PC-3 (cell line): ENCODE results near the gene SEMA5A. TPM values are rescaled to one million over a fixed set of nuclear protein-coding genes. Genes with fewer than 3 reads are reported as not detected.

Source experiments
- ATAC-seq: fragments of 200-7000 bp; cut with Tn5 transposase; 2 replicates; pipeline ENCODE4 v1.9.1; 2020; ENCODE audit warnings: mild to moderate bottlenecking, moderate library complexity
- BruUV-seq: library from RNA; stranded (reverse); fragments of 400-500 nt; replicated peaks from 2 replicates; lab custom pipeline; 2021; lab: Mats Ljungman, UMichigan
- CTCF ChIA-PET: fragments of 300-600 bp; sonication (Branson Sonifier 250); formaldehyde crosslinking; loops from one replicate; lab custom pipeline; 2022; ENCODE audit warnings: antibody characterized with exemption; lab: Charles Lee
- POLR2A ChIA-PET: fragments of 300-600 bp; sonication (Branson Sonifier 250); formaldehyde crosslinking; loops from one replicate; lab custom pipeline; 2022; ENCODE audit warnings: antibody characterized with exemption; ENCODE audit not compliant: unreplicated experiment; lab: Charles Lee
- DNase-seq: peaks from one replicate; pipeline ENCODE4 v3.0.0-alpha.2; 2015
- H2AFZ ChIP-seq: fragments of 300-600 bp; sonication (generic); 2 replicates; pipeline ENCODE4 v1.6.0; 2016; ENCODE audit warnings: antibody characterized with exemption, low read length
- H3F3A ChIP-seq: fragments of 300-600 bp; sonication (generic); one replicate; pipeline ENCODE4 v1.6.0; 2017; ENCODE audit warnings: antibody characterized with exemption, low read length, control low read depth, mild to moderate bottlenecking; ENCODE audit not compliant: unreplicated experiment
- H3K27ac ChIP-seq: fragments of 300-600 bp; sonication (generic); 2 replicates; pipeline ENCODE4 v1.5.1; 2016; ENCODE audit warnings: mild to moderate bottlenecking, low read length
- H3K27me3 ChIP-seq: fragments of 300-600 bp; sonication (generic); 2 replicates; pipeline ENCODE4 v1.6.1; 2016; ENCODE audit warnings: low read length, mixed read lengths
- H3K36me3 ChIP-seq: fragments of 300-600 bp; sonication (generic); 2 replicates; pipeline ENCODE4 v1.6.1; 2016; ENCODE audit warnings: low read depth, mixed run types, low read length, mixed read lengths
- H3K4me1 ChIP-seq: fragments of 300-600 bp; sonication (generic); 2 replicates; pipeline ENCODE4 v1.5.1; 2016; ENCODE audit warnings: low read length; ENCODE audit not compliant: insufficient read depth
- H3K4me2 ChIP-seq: fragments of 300-600 bp; sonication (generic); 2 replicates; pipeline ENCODE4 v1.6.0; 2016; ENCODE audit warnings: low read length
- H3K4me3 ChIP-seq: fragments of 300-600 bp; sonication (generic); 2 replicates; pipeline ENCODE4 v1.5.1; 2016; ENCODE audit warnings: mild to moderate bottlenecking, low read length, mixed read lengths
- H3K79me2 ChIP-seq: fragments of 300-600 bp; sonication (generic); 2 replicates; pipeline ENCODE4 v1.6.1; 2017; ENCODE audit warnings: low read length, mixed read lengths
- H3K9ac ChIP-seq: fragments of 300-600 bp; sonication (generic); 2 replicates; pipeline ENCODE4 v1.6.0; 2016; ENCODE audit warnings: mild to moderate bottlenecking, low read length
- H3K9me2 ChIP-seq: fragments of 300-600 bp; sonication (generic); replicated peaks from 2 replicates; pipeline ENCODE4 v1.6.1; 2016; ENCODE audit warnings: mixed run types, low read length, mixed read lengths
- H3K9me3 ChIP-seq: fragments of 300-600 bp; sonication (generic); 2 replicates; pipeline ENCODE4 v1.6.1; 2016; ENCODE audit warnings: low read length, mixed read lengths
- H4K20me1 ChIP-seq: fragments of 300-600 bp; sonication (generic); 2 replicates; pipeline ENCODE4 v1.6.1; 2016; ENCODE audit warnings: low read length, mixed read lengths
- EZH2 ChIP-seq: fragments of 300-600 bp; sonication (generic); IDR thresholded peaks from one replicate; pipeline ENCODE4 v1.6.1; 2017; ENCODE audit warnings: antibody characterized with exemption, mild to moderate bottlenecking, low read length; ENCODE audit not compliant: unreplicated experiment
- EZH2phosphoT487 ChIP-seq: fragments of 300-600 bp; sonication (generic); IDR thresholded peaks from 2 replicates; pipeline ENCODE4 v1.6.1; 2018; ENCODE audit warnings: mild to moderate bottlenecking, antibody characterized with exemption, low read length, borderline replicate concordance
- intact Hi-C: fragments of 100-400 bp; cut with micrococcal nuclease; formaldehyde crosslinking; loops from 2 replicates; pipeline ENCODE4 v1.9.0; 2023
- total RNA-seq: library from RNA; depleted of rRNA; stranded (reverse); fragments of >200 nt; gene quantifications from 2 replicates; pipeline ENCODE4 v1.2.3, GENCODE V29; 2014
- TF ChIP-seq, protein P1 (sequence below): fragments of 300-600 bp; sonication (generic); conservative IDR thresholded peaks from 2 replicates; pipeline ENCODE4 v1.5.1; 2017; ENCODE audit warnings: antibody characterized with exemption, low read depth, mild to moderate bottlenecking, low read length

Gene SEMA5A
- total RNA-seq, 1 experiment from 2014 or later, result 4.4 TPM

DNA sequence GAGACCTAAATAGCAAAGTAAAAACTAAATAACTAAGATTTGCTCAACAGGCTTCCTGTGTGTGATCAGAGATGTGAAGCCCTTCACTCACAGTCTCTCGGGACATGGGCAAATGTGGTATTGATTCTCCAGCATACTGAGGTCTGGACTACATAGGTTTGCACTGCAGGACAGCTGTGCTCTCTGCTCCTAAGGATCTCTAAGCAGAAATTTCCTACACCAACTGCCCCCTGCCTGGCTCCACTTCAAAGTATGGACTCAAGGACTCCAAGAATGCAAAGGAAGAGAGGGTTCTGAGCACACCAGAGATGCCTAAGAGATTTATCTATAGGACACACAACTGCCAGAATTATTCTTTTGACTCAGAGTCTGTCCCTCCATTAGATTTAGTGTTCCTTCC is 487.2 kb downstream of the SEMA5A start:
- Histone ChIP-seq H4K20me1 (no peaks in the 10 kb centered on the region), H3K4me3 (no peak overlapping the region), H3K9me3 (no peaks in the 10 kb centered on the region), H3K9me2 (no peaks in the 10 kb centered on the region), H3K36me3 (no peaks in the 10 kb centered on the region), H3F3A (no peaks in the 10 kb centered on the region), H3K27me3 (no peaks in the 10 kb centered on the region), H2AFZ (no peak overlapping the region), H3K27ac (no peak overlapping the region), H3K4me1 (peaks cover 16% of the 10 kb centered on the region), H3K9ac (no peak overlapping the region), H3K79me2 (no peaks in the 10 kb centered on the region), H3K4me2 (no peak overlapping the region)
- intact Hi-C loops, result no loop called here
- DNase-seq (no peak), ATAC-seq (no peak)
- TF ChIP-seq, protein P1, sequence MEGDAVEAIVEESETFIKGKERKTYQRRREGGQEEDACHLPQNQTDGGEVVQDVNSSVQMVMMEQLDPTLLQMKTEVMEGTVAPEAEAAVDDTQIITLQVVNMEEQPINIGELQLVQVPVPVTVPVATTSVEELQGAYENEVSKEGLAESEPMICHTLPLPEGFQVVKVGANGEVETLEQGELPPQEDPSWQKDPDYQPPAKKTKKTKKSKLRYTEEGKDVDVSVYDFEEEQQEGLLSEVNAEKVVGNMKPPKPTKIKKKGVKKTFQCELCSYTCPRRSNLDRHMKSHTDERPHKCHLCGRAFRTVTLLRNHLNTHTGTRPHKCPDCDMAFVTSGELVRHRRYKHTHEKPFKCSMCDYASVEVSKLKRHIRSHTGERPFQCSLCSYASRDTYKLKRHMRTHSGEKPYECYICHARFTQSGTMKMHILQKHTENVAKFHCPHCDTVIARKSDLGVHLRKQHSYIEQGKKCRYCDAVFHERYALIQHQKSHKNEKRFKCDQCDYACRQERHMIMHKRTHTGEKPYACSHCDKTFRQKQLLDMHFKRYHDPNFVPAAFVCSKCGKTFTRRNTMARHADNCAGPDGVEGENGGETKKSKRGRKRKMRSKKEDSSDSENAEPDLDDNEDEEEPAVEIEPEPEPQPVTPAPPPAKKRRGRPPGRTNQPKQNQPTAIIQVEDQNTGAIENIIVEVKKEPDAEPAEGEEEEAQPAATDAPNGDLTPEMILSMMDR, result no peak
- TF ChIP-seq EZH2 (no peak), EZH2phosphoT487 (no peak)
- POLR2A ChIA-PET, result no interaction called here
- CTCF ChIA-PET, result no interaction called here
- no TSS peak for BruUV-seq

DNA sequence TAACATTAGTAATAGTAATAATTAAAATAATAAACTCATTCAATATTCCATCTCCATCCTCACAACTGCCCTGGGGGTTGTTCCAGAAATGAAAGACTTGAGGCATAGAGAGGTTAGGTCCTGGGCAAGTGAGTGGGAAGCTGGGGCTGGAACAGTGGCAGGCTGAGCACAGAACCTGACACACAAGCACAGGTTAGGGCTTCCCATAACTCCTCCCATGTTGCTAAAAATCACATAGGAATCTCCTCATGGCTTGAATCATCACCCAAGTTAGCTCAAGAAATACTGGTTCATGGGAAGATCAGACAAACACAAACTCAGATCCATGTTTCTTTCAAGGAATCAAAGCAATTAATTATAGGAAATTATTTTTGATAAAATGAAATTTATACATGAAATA is 487.7 kb downstream of the SEMA5A start:
- no peak overlapping the region for H3K27ac ChIP-seq
- ATAC-seq (no peak), DNase-seq (no peak)
- BruUV-seq, result no TSS peak
- POLR2A ChIA-PET, result no interaction called here
- H2AFZ ChIP-seq, result no peak overlapping the region
- intact Hi-C loops, result no loop called here
- H3F3A ChIP-seq, result no peaks in the 10 kb centered on the region
- no peak overlapping the region for H3K4me3 ChIP-seq
- peaks cover 16% of the 10 kb centered on the region for H3K4me1 ChIP-seq
- no peaks in the 10 kb centered on the region for H4K20me1 ChIP-seq
- CTCF ChIA-PET, result no interaction called here
- no peaks in the 10 kb centered on the region for H3K27me3 ChIP-seq
- H3K79me2 ChIP-seq, result no peaks in the 10 kb centered on the region
- H3K36me3 ChIP-seq, result no peaks in the 10 kb centered on the region
- no peak overlapping the region for H3K9ac ChIP-seq
- H3K4me2 ChIP-seq, result no peak overlapping the region
- no peaks in the 10 kb centered on the region for H3K9me2 ChIP-seq
- H3K9me3 ChIP-seq, result no peaks in the 10 kb centered on the region
- TF ChIP-seq EZH2phosphoT487, result no peak
- TF ChIP-seq EZH2, result no peak
- TF ChIP-seq, protein P1, result no peak

DNA sequence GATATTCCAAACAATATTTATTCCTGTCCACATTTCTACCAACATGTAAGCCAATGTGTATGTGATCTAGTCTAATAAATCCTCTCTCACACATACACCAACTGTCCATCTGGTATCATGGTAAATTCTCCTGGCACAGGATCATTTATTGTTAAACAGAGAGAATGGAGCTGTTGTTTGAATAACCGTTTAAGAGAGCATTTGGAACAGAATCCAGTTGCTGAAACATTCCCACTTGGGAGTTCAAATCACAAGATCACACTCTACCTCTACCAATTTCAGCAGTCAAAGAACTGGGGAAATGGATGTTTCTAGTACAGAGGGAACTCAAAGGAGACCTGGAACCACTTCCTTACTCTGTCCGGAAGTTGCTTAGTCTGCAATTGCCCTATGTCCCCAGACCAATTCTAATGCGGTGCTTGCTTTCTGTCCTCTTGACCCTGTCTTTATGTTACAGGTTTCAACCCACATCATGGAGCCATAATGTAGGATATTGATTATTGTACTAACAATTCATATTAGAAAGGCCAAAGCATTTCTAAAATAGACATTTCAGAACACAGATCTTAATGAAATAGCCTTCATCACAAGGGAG is 488.4 kb downstream of the SEMA5A start:
- Histone ChIP-seq H3K79me2 (no peaks in the 10 kb centered on the region), H3K4me3 (no peak overlapping the region), H4K20me1 (no peaks in the 10 kb centered on the region), H3F3A (no peaks in the 10 kb centered on the region), H2AFZ (no peak overlapping the region), H3K9me2 (no peaks in the 10 kb centered on the region), H3K9me3 (no peaks in the 10 kb centered on the region), H3K4me1 (peaks cover 16% of the 10 kb centered on the region), H3K9ac (no peak overlapping the region), H3K4me2 (no peak overlapping the region), H3K36me3 (no peaks in the 10 kb centered on the region), H3K27ac (no peak overlapping the region), H3K27me3 (no peaks in the 10 kb centered on the region)
- CTCF ChIA-PET, result no interaction called here
- BruUV-seq, result no TSS peak
- intact Hi-C loops, result no loop called here
- TF ChIP-seq EZH2, result no peak
- TF ChIP-seq, protein P1, result no peak
- ATAC-seq (no peak), DNase-seq (no peak)
- POLR2A ChIA-PET, result no interaction called here
